Skeletal muscle satellite cell (primary cell): ENCODE measurements around the gene OR2J3. TPM values are rescaled to one million over a fixed set of nuclear protein-coding genes. Genes with fewer than 3 reads are reported as not detected.
"Not testable (repeated sequence)": the region's sequence is repeated elsewhere in the genome, so short reads cannot be mapped to it uniquely, and the experiment has no call there.

Source experiments
- H3K27me3 ChIP-seq: 2 replicates; pipeline ENCODE4 v1.7.0; 2013; ENCODE audit warnings: low read length; ENCODE audit not compliant: control insufficient read depth, insufficient read depth
- H3K36me3 ChIP-seq: 2 replicates; pipeline ENCODE4 v1.7.0; 2013; ENCODE audit warnings: mild to moderate bottlenecking, control low read depth, low read length; ENCODE audit not compliant: insufficient read depth
- H3K4me1 ChIP-seq: 2 replicates; pipeline ENCODE4 v1.7.0; 2013; ENCODE audit warnings: low read length; ENCODE audit not compliant: control insufficient read depth, insufficient read depth
- H3K4me2 ChIP-seq: 2 replicates; pipeline ENCODE4 v1.7.0; 2013; ENCODE audit warnings: mild to moderate bottlenecking, low read length
- H3K4me3 ChIP-seq: 2 replicates; pipeline ENCODE4 v1.7.0; 2013; ENCODE audit warnings: low read length
- H3K9ac ChIP-seq: 2 replicates; pipeline ENCODE4 v1.7.0; 2013; ENCODE audit warnings: mild to moderate bottlenecking, low read depth, low read length, moderate library complexity
- H3K9me3 ChIP-seq: replicated peaks from 2 replicates; pipeline ENCODE4 v1.7.0; 2013; ENCODE audit warnings: mild to moderate bottlenecking, control low read depth, low read length
- total RNA-seq: library from RNA; depleted of rRNA; stranded (reverse); fragments of >200 nt; gene quantifications from 2 replicates; pipeline ENCODE4 v1.2.3, GENCODE V29; 2012; rRNA removed

Gene OR2J3
- not detected in 2 replicates for total RNA-seq

DNA sequence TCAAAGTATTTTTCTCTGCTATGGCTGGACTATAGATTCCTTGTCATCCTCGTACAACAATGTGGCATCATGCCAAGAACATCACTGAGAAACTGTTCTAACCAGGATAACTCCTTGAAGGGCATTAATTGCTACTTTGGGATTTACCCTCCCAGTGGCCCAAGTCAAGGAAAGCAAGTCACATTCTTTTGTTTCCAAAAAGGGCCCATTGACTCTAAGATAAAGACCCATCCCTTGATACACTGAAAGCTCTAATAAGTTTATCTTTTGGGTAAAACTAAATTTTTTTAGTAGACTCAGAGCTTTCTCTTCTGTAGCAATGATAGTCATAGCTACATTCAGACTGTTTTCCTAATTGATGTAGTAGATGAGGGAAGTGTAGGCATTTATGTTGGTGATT, at the start of gene OR2J3:
Gene OR2J3 (plus strand): TSS at position 301 of the 400 bp plus-strand sequence. CDS start 3,833 bp downstream, outside the sequence.
- Histone ChIP-seq H3K27me3 (no peaks in the 10 kb centered on the region), H3K4me2 (no peak within 1 kb of the TSS), H3K4me1 (no peaks in the 10 kb centered on the region), H3K4me3 (no peak within 1 kb of the TSS), H3K36me3 (no peaks in the 10 kb centered on the region), H3K9ac (no peak within 1 kb of the TSS), H3K9me3 (no peaks in the 10 kb centered on the region)

- Histone ChIP-seq H3K27me3 (no peaks in the 10 kb centered on the region), H3K4me1 (no peaks in the 10 kb centered on the region), H3K9me3 (no peaks in the 10 kb centered on the region), H3K4me2 (no peak overlapping the region), H3K4me3 (no peak overlapping the region), H3K36me3 (no peaks in the 10 kb centered on the region), H3K9ac (no peak overlapping the region)
These were observed 35.8 kb upstream of the OR2J3 start for GRCh38 chr6:29071831-29072723.

DNA sequence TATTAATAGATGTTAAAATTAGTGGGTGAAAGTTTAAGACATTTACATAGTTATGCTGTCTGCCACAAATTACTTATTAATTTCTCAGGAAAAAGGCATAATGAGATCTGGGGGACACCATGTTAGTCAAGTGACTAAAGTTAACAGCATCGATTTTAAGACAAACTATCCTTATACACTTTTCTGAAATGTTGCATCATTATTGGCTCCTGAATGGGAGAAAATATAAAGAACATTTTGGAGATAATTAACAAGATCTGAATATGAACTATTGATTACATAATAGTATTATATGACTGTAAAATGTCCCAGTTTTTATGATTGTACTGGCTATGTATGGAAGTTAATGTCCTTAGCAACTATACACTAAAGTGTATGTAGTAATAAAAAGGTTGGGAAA, 28.7 kb upstream of the OR2J3 start:
- Histone ChIP-seq H3K9ac (no peak overlapping the region), H3K4me1 (no peaks in the 10 kb centered on the region), H3K9me3 (no peaks in the 10 kb centered on the region), H3K4me3 (no peak overlapping the region), H3K36me3 (no peaks in the 10 kb centered on the region), H3K27me3 (no peaks in the 10 kb centered on the region), H3K4me2 (no peak overlapping the region)

DNA sequence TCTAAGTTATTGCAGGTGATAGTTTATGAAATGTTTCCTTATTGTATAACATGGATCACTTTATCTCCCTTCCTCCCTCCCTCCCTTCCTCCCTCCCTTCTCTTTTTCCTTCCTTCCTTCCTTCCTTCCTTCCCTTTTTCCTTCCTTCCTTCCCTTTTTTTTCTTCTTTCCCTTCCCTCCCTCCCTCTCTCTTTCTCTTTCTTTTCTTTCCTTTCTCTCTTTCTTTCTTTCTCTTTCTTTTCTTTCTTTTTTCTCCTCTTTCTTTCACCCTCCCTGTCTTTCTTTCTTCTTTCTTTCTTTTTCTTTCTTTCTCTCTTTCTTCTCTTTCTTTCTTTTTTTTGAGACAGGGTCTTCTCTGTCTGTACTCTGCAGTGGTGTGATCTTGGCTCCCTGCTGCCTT, 26.5 kb upstream of the OR2J3 start:
- Histone ChIP-seq H3K9me3 (no peaks in the 10 kb centered on the region), H3K4me2 (no peak overlapping the region), H3K9ac (no peak overlapping the region), H3K4me1 (no peaks in the 10 kb centered on the region), H3K36me3 (no peaks in the 10 kb centered on the region), H3K27me3 (no peaks in the 10 kb centered on the region), H3K4me3 (no peak overlapping the region)

DNA sequence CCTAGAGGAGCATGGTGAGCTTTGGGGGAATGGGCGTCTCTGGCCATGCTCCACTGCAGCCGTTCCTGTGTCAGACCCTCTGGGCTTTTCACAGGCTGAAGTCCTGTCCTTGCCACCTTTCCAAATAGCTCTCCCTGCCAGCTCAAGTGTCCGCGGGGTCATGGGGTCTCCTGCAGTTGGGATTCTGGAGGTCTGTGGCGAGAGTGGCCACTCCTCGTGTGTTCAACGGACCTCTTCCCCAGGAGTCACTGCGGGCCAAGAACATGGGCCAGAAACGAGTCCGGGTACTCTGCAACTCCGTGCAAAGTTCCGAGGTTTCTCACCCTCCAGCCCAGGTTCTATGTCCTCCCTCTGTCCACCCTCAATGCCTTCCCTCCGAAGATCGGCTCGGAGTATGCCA, 25.4 kb upstream of the OR2J3 start:
- no peaks in the 10 kb centered on the region for H3K36me3 ChIP-seq
- no peaks in the 10 kb centered on the region for H3K9me3 ChIP-seq
- H3K4me2 ChIP-seq, result no peak overlapping the region
- H3K4me1 ChIP-seq, result no peaks in the 10 kb centered on the region
- no peak overlapping the region for H3K9ac ChIP-seq
- H3K4me3 ChIP-seq, result no peak overlapping the region
- no peaks in the 10 kb centered on the region for H3K27me3 ChIP-seq

GRCh38 chr6:29087213-29087612, 20.6 kb upstream of the OR2J3 start, which contains the start of gene OR2B3:
OR2B3 (minus strand) TSS chr6:29087313; CDS start chr6:29087248, 65 bp downstream.
- Histone ChIP-seq H3K36me3 (no peaks in the 10 kb centered on the region), H3K9me3 (no peaks in the 10 kb centered on the region), H3K4me1 (no peaks in the 10 kb centered on the region), H3K9ac (no peak within 1 kb of the TSS), H3K4me3 (no peak within 1 kb of the TSS), H3K4me2 (no peak within 1 kb of the TSS), H3K27me3 (no peaks in the 10 kb centered on the region)

- no peak overlapping the region for H3K4me2 ChIP-seq
- H3K4me1 ChIP-seq, result no peaks in the 10 kb centered on the region
- H3K9ac ChIP-seq, result no peak overlapping the region
- no peaks in the 10 kb centered on the region for H3K27me3 ChIP-seq
- H3K9me3 ChIP-seq, result no peaks in the 10 kb centered on the region
- no peak overlapping the region for H3K4me3 ChIP-seq
- H3K36me3 ChIP-seq, result no peaks in the 10 kb centered on the region
These were observed 14.9 kb upstream of the OR2J3 start for GRCh38 chr6:29092957-29093356.

DNA sequence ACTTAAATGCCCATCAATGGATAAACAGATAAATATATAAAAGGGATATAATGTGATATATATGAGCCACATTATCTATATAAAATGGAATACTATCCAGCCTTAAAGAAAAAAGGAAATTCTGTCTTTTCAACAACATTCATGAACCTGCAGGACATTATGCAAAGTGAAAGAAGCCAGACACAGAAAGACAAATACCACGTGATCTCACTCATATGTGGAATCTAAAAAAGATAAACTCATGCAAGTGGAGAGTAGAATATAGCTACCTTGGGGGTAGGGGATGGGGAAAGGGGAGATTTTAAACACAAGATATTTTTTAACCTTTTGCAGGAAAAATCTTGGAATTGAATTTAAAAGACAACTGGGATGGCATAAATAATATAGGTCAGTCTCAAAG, 10.1 kb upstream of the OR2J3 start:
- H3K9me3 ChIP-seq, result no peaks in the 10 kb centered on the region
- no peak overlapping the region for H3K4me3 ChIP-seq
- no peaks in the 10 kb centered on the region for H3K4me1 ChIP-seq
- H3K27me3 ChIP-seq, result no peaks in the 10 kb centered on the region
- no peaks in the 10 kb centered on the region for H3K36me3 ChIP-seq
- H3K9ac ChIP-seq, result no peak overlapping the region
- H3K4me2 ChIP-seq, result no peak overlapping the region

DNA sequence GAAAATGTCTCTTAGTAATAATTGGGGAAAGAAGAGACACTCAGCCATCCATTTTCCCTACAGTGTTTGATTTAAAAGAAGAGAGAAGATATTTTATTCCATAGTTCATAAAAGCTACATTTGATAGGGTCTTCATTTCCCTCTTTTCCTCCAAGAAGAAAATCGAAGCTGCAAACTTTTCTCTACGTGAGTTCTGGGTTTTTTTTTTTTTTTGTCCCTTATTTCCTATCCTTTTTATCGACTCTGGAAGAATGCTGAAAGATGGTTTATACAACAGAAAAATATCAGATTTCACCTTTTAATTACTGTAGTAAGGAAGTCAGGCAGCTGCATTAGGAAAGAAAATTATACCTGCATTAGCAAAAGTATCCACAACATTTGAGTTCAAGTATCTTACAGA, 8.7 kb upstream of the OR2J3 start, which contains the start of gene OR2J1:
Gene OR2J1 (plus strand): TSS at position 301 of the 400 bp plus-strand sequence. CDS start 1,453 bp downstream, outside the sequence.
- H3K36me3 ChIP-seq, result no peaks in the 10 kb centered on the region
- H3K9ac ChIP-seq, result no peak within 1 kb of the TSS
- no peaks in the 10 kb centered on the region for H3K9me3 ChIP-seq
- no peak within 1 kb of the TSS for H3K4me2 ChIP-seq
- H3K27me3 ChIP-seq, result no peaks in the 10 kb centered on the region
- no peak within 1 kb of the TSS for H3K4me3 ChIP-seq
- H3K4me1 ChIP-seq, result no peaks in the 10 kb centered on the region

DNA sequence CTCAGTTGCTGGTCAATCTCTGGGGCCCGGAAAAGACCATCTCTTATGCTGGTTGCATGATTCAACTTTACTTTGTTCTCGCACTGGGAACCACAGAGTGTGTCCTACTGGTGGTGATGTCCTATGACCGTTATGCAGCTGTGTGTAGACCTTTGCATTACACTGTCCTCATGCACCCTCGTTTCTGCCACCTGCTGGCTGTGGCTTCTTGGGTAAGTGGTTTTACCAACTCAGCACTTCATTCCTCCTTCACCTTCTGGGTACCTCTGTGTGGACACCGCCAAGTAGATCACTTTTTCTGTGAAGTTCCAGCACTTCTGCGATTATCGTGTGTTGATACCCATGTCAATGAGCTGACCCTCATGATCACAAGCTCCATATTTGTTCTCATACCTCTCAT, 4.3 kb downstream of the OR2J3 start:
- Histone ChIP-seq H3K36me3 (no peaks in the 10 kb centered on the region), H3K4me1 (no peaks in the 10 kb centered on the region), H3K9me3 (no peaks in the 10 kb centered on the region), H3K4me3 (no peak overlapping the region), H3K9ac (no peak overlapping the region), H3K27me3 (no peaks in the 10 kb centered on the region), H3K4me2 (no peak overlapping the region)

- H3K27me3 ChIP-seq, H3K4me3 ChIP-seq, H3K9ac ChIP-seq, H3K9me3 ChIP-seq, H3K4me2 ChIP-seq, H3K36me3 ChIP-seq, H3K4me1 ChIP-seq: not testable (repeated sequence)
These were observed 7.1 kb downstream of the OR2J3 start for GRCh38 chr6:29114964-29115363.
